Measurements from ENCODE around the gene KRT3.

Gene KRT3

DNA sequence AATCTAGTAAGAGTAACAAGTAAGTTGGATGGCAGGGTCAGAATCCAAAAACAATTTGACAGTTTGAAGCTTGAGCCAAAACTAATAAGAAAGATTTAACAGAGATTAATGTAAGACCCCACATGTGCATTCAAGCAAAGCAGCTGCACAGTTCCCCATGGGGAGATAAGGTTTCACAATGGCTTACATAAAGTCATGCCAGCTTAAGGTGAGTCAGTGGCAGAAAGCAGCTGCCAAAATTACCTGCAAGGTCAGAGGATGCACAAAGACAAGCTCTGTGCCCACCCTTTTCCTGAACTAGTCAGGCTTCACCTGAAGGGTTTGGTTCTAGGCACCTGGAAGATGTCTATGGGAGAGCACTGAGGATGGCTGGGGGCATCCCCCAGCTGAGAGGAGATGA is 56.0 kb downstream of the KRT3 start:
- Histone ChIP-seq H3K9me3 (ENCODE audit: control insufficient read depth, insufficient read depth, low read depth, low read length) (no peaks in the 10 kb centered on the region), H3K4me1 (ENCODE audit: control insufficient read depth, insufficient read depth, low read length) (0 out of 2 replicates have a peak, but pooled peaks cover 4% of the 10 kb centered on the region), H3K4me3 (ENCODE audit: low read depth, low read length) (no peak overlapping the region), H3K36me3 (ENCODE audit: control insufficient read depth in 2 of 2, insufficient read depth in 1 of 2, low read length in 2 of 2) (no peaks in the 10 kb centered on the region), H3K27ac (ENCODE audit: extremely low read depth, low read depth, low read length) (no peak overlapping the region)
- POLR2A ChIA-PET, result no interaction called here
- CTCF ChIA-PET, result interaction anchor here (0.7 kb wide), 2 partner anchors 19 to 126 kb away, joined by 3 read pairs; no protein-coding TSS in a partner anchor
- TF ChIP-seq ZFP41 (tag by site-specific recombination; IDR thresholded peaks at IDR 0.05; ENCODE audit: borderline replicate concordance) (no peak), ZNF433 (tag by site-specific recombination; IDR thresholded peaks at IDR 0.05; ENCODE audit: low read depth) (no peak), ZNF292 (tag by site-specific recombination; IDR thresholded peaks at IDR 0.05; ENCODE audit: borderline replicate concordance, low read depth) (no peak), SP7 (tag by site-specific recombination; IDR thresholded peaks at IDR 0.05) (no peak), ZNF148 (tag by site-specific recombination; IDR thresholded peaks at IDR 0.05; ENCODE audit: borderline replicate concordance) (no peak)
